SK-N-SH (cell line): ENCODE measurements around the gene SEC31B. TPM values are rescaled to one million over a fixed set of nuclear protein-coding genes. Genes with fewer than 3 reads are reported as not detected.

Source experiments
- CTCF ChIA-PET: fragments of 300-600, 350-600 bp; formaldehyde crosslinking; extraction: SDS; loops from one replicate; lab custom pipeline; 2021; lab: Yijun Ruan, JAX
- POLR2A ChIA-PET: fragments of 350-600 bp; sonication (Branson Sonifier 250); formaldehyde crosslinking; extraction: SDS; loops from one replicate; lab custom pipeline; 2020; ENCODE audit warnings: antibody characterized with exemption, inconsistent platforms; lab: Yijun Ruan, JAX
- DNase-seq: peaks from one replicate; pipeline ENCODE4 v3.0.0; 2012
- H2AFZ ChIP-seq: fragments of 200-600 bp; sonication (generic); 2 replicates; pipeline ENCODE4 v1.8.1; 2016; ENCODE audit warnings: antibody characterized with exemption, mild to moderate bottlenecking, low read depth
- H3F3A ChIP-seq: fragments of 200-600 bp; sonication (generic); replicated peaks from 2 replicates; pipeline ENCODE3; 2016; ENCODE audit warnings: antibody characterized with exemption, mild to moderate bottlenecking; ENCODE audit not compliant: insufficient read depth
- H3K27ac ChIP-seq, 2 experiments: fragments of 200-500 bp in 1 of 2; fragments of 200-600 bp in 1 of 2; sonication (Bioruptor generic) in 1 of 2; sonication (generic), shearing (Covaris generic) in 1 of 2; 2 replicates each; pipeline versions ENCODE4 v1.5.1 to v1.6.1; 2014 to 2016; ENCODE audit warnings: low read depth in 2 of 2, inconsistent platforms in 1 of 2, low read length in 1 of 2, mild to moderate bottlenecking in 1 of 2, mixed read lengths in 1 of 2
- H3K27me3 ChIP-seq: fragments of 200-600 bp; sonication (generic), shearing (Covaris generic); 2 replicates; pipeline ENCODE4 v1.6.1; 2016; ENCODE audit warnings: mixed run types; ENCODE audit not compliant: insufficient read depth
- H3K36me3 ChIP-seq, 2 experiments: fragments of 200-500 bp in 1 of 2; fragments of 200-600 bp in 1 of 2; sonication (Bioruptor generic) in 1 of 2; sonication (generic) in 1 of 2; replicated peaks in 1 of 2; 2 replicates each; pipeline versions ENCODE3 to v1.5.1; 2014 to 2016; ENCODE audit warnings: low read length in 1 of 2, mild to moderate bottlenecking in 1 of 2; ENCODE audit not compliant: insufficient read depth in 2 of 2, control insufficient read depth in 1 of 2
- H3K4me1 ChIP-seq, 2 experiments: fragments of 200-500 bp in 1 of 2; fragments of 200-600 bp in 1 of 2; sonication (Bioruptor generic) in 1 of 2; sonication (generic), shearing (Covaris generic) in 1 of 2; 2 replicates each; pipeline versions ENCODE4 v1.5.1 to v1.6.1; 2014 to 2016; ENCODE audit warnings: low read depth in 1 of 2, low read length in 1 of 2, mixed run types in 1 of 2; ENCODE audit not compliant: insufficient read depth in 2 of 2, control insufficient read depth in 1 of 2
- H3K4me2 ChIP-seq: fragments of 200-600 bp; sonication (generic), shearing (Covaris generic); 2 replicates; pipeline ENCODE4 v1.6.1; 2017; ENCODE audit warnings: mixed run types
- H3K4me3 ChIP-seq, 2 experiments: fragments of 200-500 bp in 1 of 2; fragments of 200-600 bp in 1 of 2; sonication (Bioruptor generic) in 1 of 2; sonication (generic), shearing (Covaris generic) in 1 of 2; 2 replicates each; pipeline versions ENCODE4 v1.5.1 to v1.8.1; 2014 to 2016; ENCODE audit warnings: low read depth in 2 of 2, inconsistent platforms in 1 of 2, low read length in 1 of 2, mild to moderate bottlenecking in 1 of 2, mixed read lengths in 1 of 2, moderate library complexity in 1 of 2
- H3K79me2 ChIP-seq: fragments of 200-600 bp; sonication (generic); 2 replicates; pipeline ENCODE4 v1.8.1; 2017; ENCODE audit warnings: mild to moderate bottlenecking; ENCODE audit not compliant: insufficient read depth
- H3K9ac ChIP-seq: fragments of 200-600 bp; sonication (generic); 2 replicates; pipeline ENCODE4 v1.6.1; 2017; ENCODE audit warnings: mixed run types
- H3K9me2 ChIP-seq: fragments of 200-600 bp; sonication (generic); 2 replicates; pipeline ENCODE4 v1.6.1; 2017; ENCODE audit warnings: mixed run types
- H3K9me3 ChIP-seq: fragments of 200-600 bp; sonication (generic); 2 replicates; pipeline ENCODE4 v1.6.1; 2017; ENCODE audit warnings: mixed run types, mild to moderate bottlenecking, moderate library complexity
- H4K20me1 ChIP-seq: fragments of 200-600 bp; sonication (generic); 2 replicates; pipeline ENCODE4 v1.6.1; 2017; ENCODE audit warnings: mild to moderate bottlenecking, mixed run types; ENCODE audit not compliant: insufficient read depth
- EP300 ChIP-seq, 2 experiments: IDR thresholded peaks; 2 replicates each; pipeline versions ENCODE4 v1.4.0 to v1.6.1; 2012; ENCODE audit warnings: borderline replicate concordance in 1 of 2, low read depth in 1 of 2, low read length in 1 of 2
- EZH2phosphoT487 ChIP-seq: fragments of 200-600 bp; sonication (generic); IDR thresholded peaks from 2 replicates; pipeline ENCODE4 v1.6.1; 2017; ENCODE audit warnings: low read depth, mixed run types, mild to moderate bottlenecking, antibody characterized with exemption, moderate library complexity, borderline replicate concordance
- FOSL2 ChIP-seq: IDR thresholded peaks from 2 replicates; pipeline ENCODE4 v1.4.0; 2012; ENCODE audit warnings: low read depth, mild to moderate bottlenecking, moderate library complexity, borderline replicate concordance
- FOXJ3 ChIP-seq: sonication (generic); formaldehyde crosslinking; IDR thresholded peaks from 2 replicates; pipeline ENCODE4 v1.5.1; 2020; ENCODE audit warnings: mild to moderate bottlenecking, missing genetic modification reagents
- FOXM1 ChIP-seq: IDR thresholded peaks from 2 replicates; pipeline ENCODE4 v1.4.0; 2012; ENCODE audit warnings: low read depth, mild to moderate bottlenecking
- GABPA ChIP-seq: IDR thresholded peaks from 2 replicates; pipeline ENCODE4 v1.4.0; 2012; ENCODE audit warnings: low read depth, mild to moderate bottlenecking
- JUND ChIP-seq: IDR thresholded peaks from 2 replicates; pipeline ENCODE4 v1.4.0; 2012
- MEF2A ChIP-seq: IDR thresholded peaks from 2 replicates; pipeline ENCODE4 v1.4.0; 2012; ENCODE audit warnings: low read depth, borderline replicate concordance
- RAD21 ChIP-seq: IDR thresholded peaks from 2 replicates; pipeline ENCODE4 v1.6.1; 2012; ENCODE audit warnings: mild to moderate bottlenecking, low read length
- RFX5 ChIP-seq: IDR thresholded peaks from 2 replicates; pipeline ENCODE4 v1.6.1; 2012; ENCODE audit warnings: mild to moderate bottlenecking, improper control_type of control experiment, low read length
- RXRA ChIP-seq: IDR thresholded peaks from 2 replicates; pipeline ENCODE4 v1.4.0; 2012; ENCODE audit warnings: low read depth, mild to moderate bottlenecking, borderline replicate concordance
- SIN3A ChIP-seq: IDR thresholded peaks from 2 replicates; pipeline ENCODE4 v1.6.1; 2012; ENCODE audit warnings: low read depth, mild to moderate bottlenecking, low read length, moderate library complexity, borderline replicate concordance
- TAF1 ChIP-seq: IDR thresholded peaks from 2 replicates; pipeline ENCODE4 v1.6.1; 2012; ENCODE audit warnings: low read depth, mild to moderate bottlenecking, low read length, moderate library complexity, borderline replicate concordance
- WGBS: methylation state at CpG from one replicate; pipeline ENCODE4 v1.1.6; 2017; ENCODE audit warnings: low lambda C conversion rate; 5-methylcytosine and 5-hydroxymethylcytosine counted together
- polyA plus RNA-seq, 3 experiments: library from polyadenylated mRNA; depleted of rRNA; stranded (reverse); fragments of >200 nt; gene quantifications; 2 replicates each; pipeline ENCODE4 v1.2.3, GENCODE V29; 2012
- TF ChIP-seq, protein P1 (sequence below): IDR thresholded peaks from 2 replicates; pipeline ENCODE4 v1.6.1; 2012; ENCODE audit warnings: mild to moderate bottlenecking, low read depth, low read length, moderate library complexity
- TF ChIP-seq, protein P2 (sequence below): fragments of 150-350 bp; IDR thresholded peaks from 2 replicates; pipeline ENCODE4 v1.6.1; 2016; ENCODE audit warnings: mild to moderate bottlenecking, low read depth, low read length

The SEC31B gene
- polyA plus RNA-seq, 1 of the 3 experiments (the other 2 are of a cell fraction) = 8.8 TPM

- no peaks in the 10 kb centered on the region for H3F3A ChIP-seq
- H3K9me3 ChIP-seq = no peaks in the 10 kb centered on the region
- H3K36me3 ChIP-seq = peaks cover 0 to 2% of the 10 kb centered on the region in 2 experiments
- H3K79me2 ChIP-seq = no peaks in the 10 kb centered on the region
- H3K4me1 ChIP-seq = peaks cover 0 to 13% of the 10 kb centered on the region in 2 experiments; a peak in 2 of 4 replicates
- H3K9ac ChIP-seq = no peak overlapping the region
- H3K27ac ChIP-seq = no peak overlapping the region
- H3K27me3 ChIP-seq = no peaks in the 10 kb centered on the region
- ChIA-PET CTCF (interaction anchor here (0.7 to 14.3 kb wide), 35 partner anchors 10 to 664 kb away, joined by 3 to 150 read pairs (median 5); partner anchors contain the start of genes HIF1AN, PKD2L1 and SEC31B), POLR2A (interaction anchor here (0.7 kb wide), 1 partner anchor 27 kb away, joined by 3 read pairs; no protein-coding TSS in a partner anchor)
- no peak for TF ChIP-seq EP300 (IDR thresholded peaks at IDR 0.05; ENCODE audit: borderline replicate concordance in 1 of 2, low read depth in 1 of 2, low read length in 1 of 2)
- no peak for TF ChIP-seq FOXJ3 (CRISPR knock-in tag)
- no peak for TF ChIP-seq JUND
- TF ChIP-seq, protein P1, sequence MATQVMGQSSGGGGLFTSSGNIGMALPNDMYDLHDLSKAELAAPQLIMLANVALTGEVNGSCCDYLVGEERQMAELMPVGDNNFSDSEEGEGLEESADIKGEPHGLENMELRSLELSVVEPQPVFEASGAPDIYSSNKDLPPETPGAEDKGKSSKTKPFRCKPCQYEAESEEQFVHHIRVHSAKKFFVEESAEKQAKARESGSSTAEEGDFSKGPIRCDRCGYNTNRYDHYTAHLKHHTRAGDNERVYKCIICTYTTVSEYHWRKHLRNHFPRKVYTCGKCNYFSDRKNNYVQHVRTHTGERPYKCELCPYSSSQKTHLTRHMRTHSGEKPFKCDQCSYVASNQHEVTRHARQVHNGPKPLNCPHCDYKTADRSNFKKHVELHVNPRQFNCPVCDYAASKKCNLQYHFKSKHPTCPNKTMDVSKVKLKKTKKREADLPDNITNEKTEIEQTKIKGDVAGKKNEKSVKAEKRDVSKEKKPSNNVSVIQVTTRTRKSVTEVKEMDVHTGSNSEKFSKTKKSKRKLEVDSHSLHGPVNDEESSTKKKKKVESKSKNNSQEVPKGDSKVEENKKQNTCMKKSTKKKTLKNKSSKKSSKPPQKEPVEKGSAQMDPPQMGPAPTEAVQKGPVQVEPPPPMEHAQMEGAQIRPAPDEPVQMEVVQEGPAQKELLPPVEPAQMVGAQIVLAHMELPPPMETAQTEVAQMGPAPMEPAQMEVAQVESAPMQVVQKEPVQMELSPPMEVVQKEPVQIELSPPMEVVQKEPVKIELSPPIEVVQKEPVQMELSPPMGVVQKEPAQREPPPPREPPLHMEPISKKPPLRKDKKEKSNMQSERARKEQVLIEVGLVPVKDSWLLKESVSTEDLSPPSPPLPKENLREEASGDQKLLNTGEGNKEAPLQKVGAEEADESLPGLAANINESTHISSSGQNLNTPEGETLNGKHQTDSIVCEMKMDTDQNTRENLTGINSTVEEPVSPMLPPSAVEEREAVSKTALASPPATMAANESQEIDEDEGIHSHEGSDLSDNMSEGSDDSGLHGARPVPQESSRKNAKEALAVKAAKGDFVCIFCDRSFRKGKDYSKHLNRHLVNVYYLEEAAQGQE = no peak
- TF ChIP-seq, protein P2, sequence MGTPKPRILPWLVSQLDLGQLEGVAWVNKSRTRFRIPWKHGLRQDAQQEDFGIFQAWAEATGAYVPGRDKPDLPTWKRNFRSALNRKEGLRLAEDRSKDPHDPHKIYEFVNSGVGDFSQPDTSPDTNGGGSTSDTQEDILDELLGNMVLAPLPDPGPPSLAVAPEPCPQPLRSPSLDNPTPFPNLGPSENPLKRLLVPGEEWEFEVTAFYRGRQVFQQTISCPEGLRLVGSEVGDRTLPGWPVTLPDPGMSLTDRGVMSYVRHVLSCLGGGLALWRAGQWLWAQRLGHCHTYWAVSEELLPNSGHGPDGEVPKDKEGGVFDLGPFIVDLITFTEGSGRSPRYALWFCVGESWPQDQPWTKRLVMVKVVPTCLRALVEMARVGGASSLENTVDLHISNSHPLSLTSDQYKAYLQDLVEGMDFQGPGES = no peak
- no peak for TF ChIP-seq FOSL2
- TF ChIP-seq RXRA = no peak
- no peak for TF ChIP-seq FOXM1
- no peak for TF ChIP-seq RAD21
- no peak for TF ChIP-seq TAF1
- no peak for TF ChIP-seq SIN3A
- no peak for TF ChIP-seq RFX5
- TF ChIP-seq EZH2phosphoT487 = no peak
- TF ChIP-seq GABPA = no peak
- TF ChIP-seq MEF2A = no peak
- TF ChIP-seq, all 33 proteins: peak for 0
- no peak overlapping the region for H2AFZ ChIP-seq
- DNase-seq = no peak
- H4K20me1 ChIP-seq = no peaks in the 10 kb centered on the region
- no peaks in the 10 kb centered on the region for H3K9me2 ChIP-seq
- WGBS = 70% methylated on average over 8 of the region's 8 CpGs
- no peak overlapping the region for H3K4me3 ChIP-seq
- no peak overlapping the region for H3K4me2 ChIP-seq
Measured at GRCh38 chr10:100509241-100509840, 10.3 kb downstream of the SEC31B start.
